Caki2 (cell line): Measurements from ENCODE around the gene KRTAP20-1. TPM values are rescaled to one million over a fixed set of nuclear protein-coding genes. Genes with fewer than 3 reads are reported as not detected.

Experiments
- DNase-seq: peaks from one replicate; pipeline ENCODE4 v3.0.0-alpha.2; 2015; ENCODE audit warnings: low read depth
- in situ Hi-C: cut with HindIII; loops from 2 replicates; pipeline ENCODE4 v1.10.0; 2016; ENCODE audit warnings: low sequenced_read_pairs, low pct_unique_long_range_greater_than_20kb, mixed read lengths
- total RNA-seq: library from RNA; depleted of rRNA; stranded (reverse); fragments of >200 nt; shearing (Covaris generic); gene quantifications from 2 replicates; pipeline ENCODE4 v1.2.3, GENCODE V29; 2014; ENCODE audit warnings: low replicate concordance; rRNA removed

Gene KRTAP20-1
- total RNA-seq, 1 experiment from 2014 or later: not detected

- no peak for DNase-seq
- in situ Hi-C loops: no loop called here
Measured at GRCh38 chr21:30629200-30629599, 13.0 kb downstream of the KRTAP20-1 start.

- no peak for DNase-seq
- in situ Hi-C loops: no loop called here
Measured at GRCh38 chr21:30634906-30635305, 18.7 kb downstream of the KRTAP20-1 start, which contains the start of gene KRTAP20-2. Gene KRTAP20-2 (plus strand): TSS chr21:30635206. CDS start chr21:30635264, 58 bp downstream.

- in situ Hi-C loops: no loop called here
- DNase-seq: no peak
Measured at GRCh38 chr21:30638686-30639085, 22.5 kb downstream of the KRTAP20-1 start.

- in situ Hi-C loops: no loop called here
- DNase-seq: no peak
Measured at GRCh38 chr21:30642564-30642963, 26.3 kb downstream of the KRTAP20-1 start, which contains the start of gene KRTAP20-3. Gene KRTAP20-3 (plus strand): TSS chr21:30642864.

GRCh38 chr21:30646904-30647414 lies 30.7 kb downstream of the KRTAP20-1 start:
- DNase-seq: no peak
- in situ Hi-C loops: no loop called here

GRCh38 chr21:30652891-30653290 lies 36.7 kb downstream of the KRTAP20-1 start:
- in situ Hi-C loops: no loop called here
- no peak for DNase-seq

Other genes with a start within 250 kb of the KRTAP20-1 start
- gene KRTAP13-2, start 244.2 kb upstream of the KRTAP20-1 start, total RNA-seq: not detected in 2 replicates
- not detected in 2 replicates for gene KRTAP13-1, start 220.4 kb upstream of the KRTAP20-1 start, total RNA-seq
- not detected in 2 replicates for gene KRTAP13-3, start 190.5 kb upstream of the KRTAP20-1 start, total RNA-seq
- not detected in 2 replicates for gene KRTAP13-4, start 186.2 kb upstream of the KRTAP20-1 start, total RNA-seq
- gene KRTAP15-1, start 176.2 kb upstream of the KRTAP20-1 start, total RNA-seq: not detected in 2 replicates
- gene KRTAP19-1, start 136.1 kb upstream of the KRTAP20-1 start, total RNA-seq: not detected in 2 replicates
- not detected in 2 replicates for gene KRTAP19-2, start 129.0 kb upstream of the KRTAP20-1 start, total RNA-seq
- gene KRTAP19-3, start 124.4 kb upstream of the KRTAP20-1 start, total RNA-seq: not detected in 2 replicates
- gene KRTAP19-4, start 119.3 kb upstream of the KRTAP20-1 start, total RNA-seq: not detected in 2 replicates
- gene KRTAP19-5, start 114.3 kb upstream of the KRTAP20-1 start, total RNA-seq: not detected in 2 replicates
- not detected in 2 replicates for gene KRTAP19-6, start 74.6 kb upstream of the KRTAP20-1 start, total RNA-seq
- not detected in 2 replicates for gene KRTAP19-7, start 55.1 kb upstream of the KRTAP20-1 start, total RNA-seq
- gene KRTAP22-2, start 26.0 kb upstream of the KRTAP20-1 start, total RNA-seq: not detected in 2 replicates
- gene KRTAP6-3, start 24.0 kb upstream of the KRTAP20-1 start, total RNA-seq: not detected in 2 replicates
- not detected in 2 replicates for gene KRTAP6-2, start 17.5 kb upstream of the KRTAP20-1 start, total RNA-seq
- gene KRTAP22-1, start 15.3 kb upstream of the KRTAP20-1 start, total RNA-seq: not detected in 2 replicates
- not detected in 2 replicates for gene KRTAP6-1, start 2.5 kb upstream of the KRTAP20-1 start, total RNA-seq
- gene KRTAP20-4, start 4.2 kb downstream of the KRTAP20-1 start, total RNA-seq: not detected in 2 replicates
- gene KRTAP20-2, start 18.8 kb downstream of the KRTAP20-1 start, total RNA-seq: not detected in 2 replicates
- not detected in 2 replicates for gene KRTAP20-3, start 26.4 kb downstream of the KRTAP20-1 start, total RNA-seq
- gene KRTAP21-3, start 102.4 kb downstream of the KRTAP20-1 start, total RNA-seq: not detected in 2 replicates
- not detected in 2 replicates for gene KRTAP21-2, start 130.8 kb downstream of the KRTAP20-1 start, total RNA-seq
- gene KRTAP21-1, start 139.0 kb downstream of the KRTAP20-1 start, total RNA-seq: not detected in 2 replicates
- gene KRTAP8-1, start 196.8 kb downstream of the KRTAP20-1 start, total RNA-seq: not detected in 2 replicates
- not detected in 2 replicates for gene KRTAP7-1, start 213.3 kb downstream of the KRTAP20-1 start, total RNA-seq